Measurements from ENCODE around the gene MAGEE2.

- TF ChIP-seq, protein P1, sequence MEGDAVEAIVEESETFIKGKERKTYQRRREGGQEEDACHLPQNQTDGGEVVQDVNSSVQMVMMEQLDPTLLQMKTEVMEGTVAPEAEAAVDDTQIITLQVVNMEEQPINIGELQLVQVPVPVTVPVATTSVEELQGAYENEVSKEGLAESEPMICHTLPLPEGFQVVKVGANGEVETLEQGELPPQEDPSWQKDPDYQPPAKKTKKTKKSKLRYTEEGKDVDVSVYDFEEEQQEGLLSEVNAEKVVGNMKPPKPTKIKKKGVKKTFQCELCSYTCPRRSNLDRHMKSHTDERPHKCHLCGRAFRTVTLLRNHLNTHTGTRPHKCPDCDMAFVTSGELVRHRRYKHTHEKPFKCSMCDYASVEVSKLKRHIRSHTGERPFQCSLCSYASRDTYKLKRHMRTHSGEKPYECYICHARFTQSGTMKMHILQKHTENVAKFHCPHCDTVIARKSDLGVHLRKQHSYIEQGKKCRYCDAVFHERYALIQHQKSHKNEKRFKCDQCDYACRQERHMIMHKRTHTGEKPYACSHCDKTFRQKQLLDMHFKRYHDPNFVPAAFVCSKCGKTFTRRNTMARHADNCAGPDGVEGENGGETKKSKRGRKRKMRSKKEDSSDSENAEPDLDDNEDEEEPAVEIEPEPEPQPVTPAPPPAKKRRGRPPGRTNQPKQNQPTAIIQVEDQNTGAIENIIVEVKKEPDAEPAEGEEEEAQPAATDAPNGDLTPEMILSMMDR (IDR thresholded peaks at IDR 0.05; ENCODE audit: borderline replicate concordance, extremely low read depth, low read length, poor library complexity, severe bottlenecking) = no peak
- TF ChIP-seq EZH2 (IDR thresholded peaks at IDR 0.05; ENCODE audit: borderline replicate concordance, low read depth, low read length, severe bottlenecking) = no peak
Observed at GRCh38 chrX:75786290-75786689, 1.2 kb upstream of the MAGEE2 start.
